ENCODE measurements around the gene CEP135.
"Not testable (repeated sequence)": the region's sequence is repeated elsewhere in the genome, so short reads cannot be mapped to it uniquely, and the experiment has no call there.

Gene CEP135

GRCh38 chr4:56067826-56068225 lies 119.1 kb downstream of the CEP135 start:
- Histone ChIP-seq H3K27ac (replicated peaks; ENCODE audit: low read length) (no peak overlapping the region), H3K14ac (ENCODE audit: low read length) (no peak overlapping the region), H4K8ac (ENCODE audit: low read depth, low read length) (no peak overlapping the region), H3K23ac (ENCODE audit: low read depth, low read length, poor library complexity) (no peak overlapping the region), H3K36me3 (replicated peaks in 1 of 2; ENCODE audit: control insufficient read depth in 2 of 2, insufficient read depth in 2 of 2, low read length in 2 of 2) (peaks cover 0 to 28% of the 10 kb centered on the region in 2 donors), H3K27me3 (ENCODE audit: control insufficient read depth in 3 of 3, insufficient read depth in 3 of 3, low read depth in 1 of 3, low read length in 3 of 3) (no peaks in the 10 kb centered on the region), H3K79me1 (ENCODE audit: low read depth, low read length) (peaks cover 12% of the 10 kb centered on the region), H3K9me3 (replicated peaks in 1 of 2; ENCODE audit: control insufficient read depth in 2 of 2, insufficient read depth in 1 of 2, low read depth in 1 of 2, low read length in 2 of 2) (peaks cover 7 to 22% of the 10 kb centered on the region in 2 donors), H3K9ac (ENCODE audit: low read depth, low read length, poor library complexity) (peak overlapping the region; percentile 63), H3K4me1 (ENCODE audit: control insufficient read depth in 2 of 2, insufficient read depth in 1 of 2, low read depth in 1 of 2, low read length in 2 of 2) (no peaks in the 10 kb centered on the region), H3K4ac (ENCODE audit: low read length) (no peak overlapping the region), H3K4me3 (ENCODE audit: low read length in 2 of 2) (no peak overlapping the region), H4K91ac (ENCODE audit: low read depth, low read length, poor library complexity) (no peak overlapping the region), H2AFZ (ENCODE audit: low read length) (no peak overlapping the region), H3K4me2 (ENCODE audit: insufficient read depth, low read length, poor library complexity, severe bottlenecking) (no peak overlapping the region), H2BK5ac (ENCODE audit: low read length) (no peak overlapping the region), H2BK12ac (ENCODE audit: low read length) (no peak overlapping the region), H2AK5ac (ENCODE audit: low read depth, low read length) (no peak overlapping the region), H3K18ac (ENCODE audit: low read length) (no peak overlapping the region), H2BK15ac (ENCODE audit: low read length) (no peak overlapping the region), H2BK120ac (ENCODE audit: low read depth, low read length) (no peak overlapping the region)
- no peak for DNase-seq (ENCODE audit: low spot score)
- no CpG with 5 or more reads among the region's 6 CpGs for WGBS, 2 donors (ENCODE audit: extremely low coverage in 2 of 2, insufficient read length in 2 of 2, insufficient replicate concordance in 1 of 2)

- H3K4me2 ChIP-seq (ENCODE audit: insufficient read depth, low read length, poor library complexity, severe bottlenecking); H3K23ac ChIP-seq (ENCODE audit: low read depth, low read length, poor library complexity); H2BK12ac ChIP-seq (ENCODE audit: low read length); H2BK120ac ChIP-seq (ENCODE audit: low read depth, low read length); DNase-seq (ENCODE audit: low spot score); H3K4me3 ChIP-seq (ENCODE audit: low read length in 2 of 2); H3K18ac ChIP-seq (ENCODE audit: low read length); H3K9ac ChIP-seq (ENCODE audit: low read depth, low read length, poor library complexity); H4K8ac ChIP-seq (ENCODE audit: low read depth, low read length); H3K4me1 ChIP-seq (ENCODE audit: control insufficient read depth in 2 of 2, insufficient read depth in 1 of 2, low read depth in 1 of 2, low read length in 2 of 2); H2AFZ ChIP-seq (ENCODE audit: low read length); H3K79me1 ChIP-seq (ENCODE audit: low read depth, low read length); H4K91ac ChIP-seq (ENCODE audit: low read depth, low read length, poor library complexity); H2AK5ac ChIP-seq (ENCODE audit: low read depth, low read length); H2BK15ac ChIP-seq (ENCODE audit: low read length); H3K27ac ChIP-seq (replicated peaks; ENCODE audit: low read length); H3K4ac ChIP-seq (ENCODE audit: low read length); H3K27me3 ChIP-seq (ENCODE audit: control insufficient read depth in 3 of 3, insufficient read depth in 3 of 3, low read depth in 1 of 3, low read length in 3 of 3); H2BK5ac ChIP-seq (ENCODE audit: low read length); H3K14ac ChIP-seq (ENCODE audit: low read length): not testable (repeated sequence)
- H3K36me3 ChIP-seq (replicated peaks in 1 of 2; ENCODE audit: control insufficient read depth in 2 of 2, insufficient read depth in 2 of 2, low read length in 2 of 2): peaks cover 0 to 12% of the 10 kb centered on the region in 2 donors
- H3K9me3 ChIP-seq (replicated peaks in 1 of 2; ENCODE audit: control insufficient read depth in 2 of 2, insufficient read depth in 1 of 2, low read depth in 1 of 2, low read length in 2 of 2): peaks cover 13 to 26% of the 10 kb centered on the region in 2 donors
- WGBS, 2 donors (ENCODE audit: extremely low coverage in 2 of 2, insufficient read length in 2 of 2, insufficient replicate concordance in 1 of 2): no CpG with 5 or more reads among the region's 3 CpGs
These were observed 124.0 kb downstream of the CEP135 start for GRCh38 chr4:56072730-56073129.

- H3K27me3 ChIP-seq (ENCODE audit: control insufficient read depth in 3 of 3, insufficient read depth in 3 of 3, low read depth in 1 of 3, low read length in 3 of 3): no peaks in the 10 kb centered on the region
These were observed 128.9 kb downstream of the CEP135 start for GRCh38 chr4:56077676-56078075.

GRCh38 chr4:56078866-56079265 lies 130.1 kb downstream of the CEP135 start:
- no peak for DNase-seq (ENCODE audit: low spot score)
- WGBS, 2 donors (ENCODE audit: extremely low coverage in 2 of 2, insufficient read length in 2 of 2, insufficient replicate concordance in 1 of 2): no CpG with 5 or more reads among the region's 4 CpGs
- no peak overlapping the region for H2BK15ac ChIP-seq (ENCODE audit: low read length)
- H3K4me2 ChIP-seq (ENCODE audit: insufficient read depth, low read length, poor library complexity, severe bottlenecking): no peak overlapping the region
- H3K36me3 ChIP-seq (replicated peaks in 1 of 2; ENCODE audit: control insufficient read depth in 2 of 2, insufficient read depth in 2 of 2, low read length in 2 of 2): no peaks in the 10 kb centered on the region
- peaks cover 5% of the 10 kb centered on the region for H3K79me1 ChIP-seq (ENCODE audit: low read depth, low read length)
- H2AK5ac ChIP-seq (ENCODE audit: low read depth, low read length): no peak overlapping the region
- H4K91ac ChIP-seq (ENCODE audit: low read depth, low read length, poor library complexity): no peak overlapping the region
- H3K27ac ChIP-seq (replicated peaks; ENCODE audit: low read length): no peak overlapping the region
- H4K8ac ChIP-seq (ENCODE audit: low read depth, low read length): no peak overlapping the region
- no peaks in the 10 kb centered on the region for H3K27me3 ChIP-seq (ENCODE audit: control insufficient read depth in 3 of 3, insufficient read depth in 3 of 3, low read depth in 1 of 3, low read length in 3 of 3)
- no peak overlapping the region for H3K9ac ChIP-seq (ENCODE audit: low read depth, low read length, poor library complexity)
- H2AFZ ChIP-seq (ENCODE audit: low read length): no peak overlapping the region
- H3K23ac ChIP-seq (ENCODE audit: low read depth, low read length, poor library complexity): no peak overlapping the region
- H2BK120ac ChIP-seq (ENCODE audit: low read depth, low read length): no peak overlapping the region
- H3K4me3 ChIP-seq (ENCODE audit: low read length in 2 of 2): no peak overlapping the region
- peaks cover 2% of the 10 kb centered on the region in 2 donors for H3K4me1 ChIP-seq (ENCODE audit: control insufficient read depth in 2 of 2, insufficient read depth in 1 of 2, low read depth in 1 of 2, low read length in 2 of 2)
- no peak overlapping the region for H2BK12ac ChIP-seq (ENCODE audit: low read length)
- no peak overlapping the region for H3K4ac ChIP-seq (ENCODE audit: low read length)
- H2BK5ac ChIP-seq (ENCODE audit: low read length): no peak overlapping the region
- H3K9me3 ChIP-seq (replicated peaks in 1 of 2; ENCODE audit: control insufficient read depth in 2 of 2, insufficient read depth in 1 of 2, low read depth in 1 of 2, low read length in 2 of 2): peaks cover 8 to 11% of the 10 kb centered on the region in 2 donors
- no peak overlapping the region for H3K14ac ChIP-seq (ENCODE audit: low read length)
- H3K18ac ChIP-seq (ENCODE audit: low read length): no peak overlapping the region

More at GRCh38 chr4:56077676-56078075, 128.9 kb downstream of the CEP135 start:
- H3K4me3 ChIP-seq (ENCODE audit: low read length in 2 of 2): no peak overlapping the region
- DNase-seq (ENCODE audit: low spot score): no peak
- no peak overlapping the region for H4K8ac ChIP-seq (ENCODE audit: low read depth, low read length)
- H3K23ac ChIP-seq (ENCODE audit: low read depth, low read length, poor library complexity): no peak overlapping the region
- H3K9me3 ChIP-seq (replicated peaks in 1 of 2; ENCODE audit: control insufficient read depth in 2 of 2, insufficient read depth in 1 of 2, low read depth in 1 of 2, low read length in 2 of 2): peaks cover 8 to 11% of the 10 kb centered on the region in 2 donors
- H3K18ac ChIP-seq (ENCODE audit: low read length): no peak overlapping the region
- H3K14ac ChIP-seq (ENCODE audit: low read length): no peak overlapping the region
- no peak overlapping the region for H2BK15ac ChIP-seq (ENCODE audit: low read length)
- H2AFZ ChIP-seq (ENCODE audit: low read length): no peak overlapping the region
- peaks cover 2% of the 10 kb centered on the region in 2 donors for H3K4me1 ChIP-seq (ENCODE audit: control insufficient read depth in 2 of 2, insufficient read depth in 1 of 2, low read depth in 1 of 2, low read length in 2 of 2)
- no peak overlapping the region for H3K27ac ChIP-seq (replicated peaks; ENCODE audit: low read length)
- H3K9ac ChIP-seq (ENCODE audit: low read depth, low read length, poor library complexity): no peak overlapping the region
- H2AK5ac ChIP-seq (ENCODE audit: low read depth, low read length): no peak overlapping the region
- no peaks in the 10 kb centered on the region for H3K36me3 ChIP-seq (replicated peaks in 1 of 2; ENCODE audit: control insufficient read depth in 2 of 2, insufficient read depth in 2 of 2, low read length in 2 of 2)
- H2BK5ac ChIP-seq (ENCODE audit: low read length): no peak overlapping the region
- H4K91ac ChIP-seq (ENCODE audit: low read depth, low read length, poor library complexity): no peak overlapping the region
- H2BK120ac ChIP-seq (ENCODE audit: low read depth, low read length): no peak overlapping the region
- H3K4me2 ChIP-seq (ENCODE audit: insufficient read depth, low read length, poor library complexity, severe bottlenecking): no peak overlapping the region
- no peak overlapping the region for H2BK12ac ChIP-seq (ENCODE audit: low read length)
- peaks cover 5% of the 10 kb centered on the region for H3K79me1 ChIP-seq (ENCODE audit: low read depth, low read length)
- WGBS, 2 donors (ENCODE audit: extremely low coverage in 2 of 2, insufficient read length in 2 of 2, insufficient replicate concordance in 1 of 2): no CpG with 5 or more reads among the region's 2 CpGs
- no peak overlapping the region for H3K4ac ChIP-seq (ENCODE audit: low read length)

Data from neuronal stem cell (in vitro differentiated cells).